ENCODE results near the gene SH3GL1.

Gene SH3GL1

GRCh38 chr19:4396949-4397783 is 3.2 kb downstream of the SH3GL1 start:
- DNase-seq = no peak

- no peak for DNase-seq
Observed at GRCh38 chr19:4393947-4394590, 6.3 kb downstream of the SH3GL1 start.

- DNase-seq = no peak
Observed at GRCh38 chr19:4391701-4392483, 8.5 kb downstream of the SH3GL1 start.

GRCh38 chr19:4391306-4391693 is 9.0 kb downstream of the SH3GL1 start:
- no peak for DNase-seq

GRCh38 chr19:4390567-4391305 is 9.6 kb downstream of the SH3GL1 start:
- no peak for DNase-seq

- no peak for DNase-seq
Observed at GRCh38 chr19:4390017-4390566, 10.3 kb downstream of the SH3GL1 start.

- DNase-seq = no peak
Observed at GRCh38 chr19:4389511-4390016, 10.8 kb downstream of the SH3GL1 start.

GRCh38 chr19:4389064-4389375 is 11.3 kb downstream of the SH3GL1 start:
- no peak for DNase-seq

GRCh38 chr19:4388337-4389063 is 11.8 kb downstream of the SH3GL1 start:
- no peak for DNase-seq

- no peak for DNase-seq
Observed at GRCh38 chr19:4386041-4386782, 14.1 kb downstream of the SH3GL1 start.

- DNase-seq = no peak
Observed at GRCh38 chr19:4385291-4386040, 14.9 kb downstream of the SH3GL1 start.

- no peak for DNase-seq
Observed at GRCh38 chr19:4380254-4380727, 20.1 kb downstream of the SH3GL1 start.

GRCh38 chr19:4379383-4380253 is 20.7 kb downstream of the SH3GL1 start:
- DNase-seq = no peak

- DNase-seq = no peak
Observed at GRCh38 chr19:4378886-4379285, 21.5 kb downstream of the SH3GL1 start.

GRCh38 chr19:4376991-4377781 is 23.2 kb downstream of the SH3GL1 start:
- no peak for DNase-seq

- no peak for DNase-seq
Observed at GRCh38 chr19:4376671-4376990, 23.7 kb downstream of the SH3GL1 start.

GRCh38 chr19:4376028-4376670 is 24.2 kb downstream of the SH3GL1 start:
- no peak for DNase-seq
